Measurements from ENCODE around the gene NME9. TPM values are rescaled to one million over a fixed set of nuclear protein-coding genes. Genes with fewer than 3 reads are reported as not detected.

The NME9 gene
- total RNA-seq, 4 donors from 2014 or later = 0.47 to 0.54 TPM; not detected in 2

DNA sequence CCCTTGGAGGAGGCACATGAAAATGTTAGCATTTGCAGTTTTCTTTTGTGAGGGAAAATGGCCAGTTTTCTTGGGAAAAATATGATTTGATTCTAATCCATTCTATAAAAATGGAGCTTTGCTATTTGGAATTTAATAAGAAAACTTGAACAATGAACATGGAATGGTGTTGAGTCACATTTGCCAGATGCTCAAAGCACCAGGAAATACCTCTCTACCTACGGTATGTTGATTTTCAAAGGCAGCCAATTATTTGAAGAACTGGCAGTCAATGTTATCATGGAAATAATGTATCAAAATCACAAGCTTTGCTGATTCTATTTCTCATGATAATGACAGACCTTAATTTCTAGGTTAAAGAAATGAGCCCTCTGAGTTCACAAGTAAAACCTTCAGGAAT is 14.9 kb downstream of the NME9 start:
- no peaks in the 10 kb centered on the region for H3K4me1 ChIP-seq
- 29 to 38% methylated on average over 1 of the region's 1 CpG for WGBS, 2 donors (ENCODE audit: low coverage in 1 of 2)

DNA sequence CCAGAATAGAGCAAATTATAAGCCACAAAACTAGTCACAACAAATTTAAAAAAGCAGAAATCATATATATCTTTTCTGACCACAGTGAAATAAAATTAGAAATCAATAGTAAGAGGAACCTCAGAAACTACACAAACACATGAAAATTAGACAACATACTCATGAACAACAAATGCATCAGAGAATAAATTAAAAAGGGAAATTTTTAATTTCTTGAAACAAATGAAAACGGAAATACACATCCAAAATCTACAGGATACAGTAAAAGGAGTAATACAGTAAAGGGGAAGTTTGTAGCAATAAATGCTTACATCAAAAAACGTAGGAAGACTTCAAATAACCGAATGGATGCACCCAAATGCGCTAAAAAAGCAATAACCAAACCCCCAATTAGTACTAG is 19.2 kb downstream of the NME9 start:
- Histone ChIP-seq H3K27me3 (no peaks in the 10 kb centered on the region), H3K9me3 (peaks cover 0 to 25% (median 0%) of the 10 kb centered on the region in 3 donors), H3K4me1 (no peaks in the 10 kb centered on the region), H3K36me3 (no peaks in the 10 kb centered on the region), H3K27ac (no peak overlapping the region), H3K4me3 (no peak overlapping the region)
- WGBS, 2 donors (ENCODE audit: low coverage in 1 of 2) = 73 to 80% methylated on average over 2 to 4 of the region's 4 CpGs
- TF ChIP-seq POLR2A (IDR thresholded peaks at IDR 0.05) (no peak), EP300 (IDR thresholded peaks at IDR 0.05) (no peak), POLR2AphosphoS5 (IDR thresholded peaks at IDR 0.05) (no peak)
- TF ChIP-seq, protein P1, sequence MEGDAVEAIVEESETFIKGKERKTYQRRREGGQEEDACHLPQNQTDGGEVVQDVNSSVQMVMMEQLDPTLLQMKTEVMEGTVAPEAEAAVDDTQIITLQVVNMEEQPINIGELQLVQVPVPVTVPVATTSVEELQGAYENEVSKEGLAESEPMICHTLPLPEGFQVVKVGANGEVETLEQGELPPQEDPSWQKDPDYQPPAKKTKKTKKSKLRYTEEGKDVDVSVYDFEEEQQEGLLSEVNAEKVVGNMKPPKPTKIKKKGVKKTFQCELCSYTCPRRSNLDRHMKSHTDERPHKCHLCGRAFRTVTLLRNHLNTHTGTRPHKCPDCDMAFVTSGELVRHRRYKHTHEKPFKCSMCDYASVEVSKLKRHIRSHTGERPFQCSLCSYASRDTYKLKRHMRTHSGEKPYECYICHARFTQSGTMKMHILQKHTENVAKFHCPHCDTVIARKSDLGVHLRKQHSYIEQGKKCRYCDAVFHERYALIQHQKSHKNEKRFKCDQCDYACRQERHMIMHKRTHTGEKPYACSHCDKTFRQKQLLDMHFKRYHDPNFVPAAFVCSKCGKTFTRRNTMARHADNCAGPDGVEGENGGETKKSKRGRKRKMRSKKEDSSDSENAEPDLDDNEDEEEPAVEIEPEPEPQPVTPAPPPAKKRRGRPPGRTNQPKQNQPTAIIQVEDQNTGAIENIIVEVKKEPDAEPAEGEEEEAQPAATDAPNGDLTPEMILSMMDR (IDR thresholded peaks at IDR 0.05) = no peak
- ATAC-seq = no peak

More for the DNA sequence above, 14.9 kb downstream of the NME9 start:
- no peak overlapping the region for H3K27ac ChIP-seq
- ATAC-seq = no peak
- no peaks in the 10 kb centered on the region for H3K36me3 ChIP-seq
- H3K27me3 ChIP-seq = no peaks in the 10 kb centered on the region
- H3K4me3 ChIP-seq = no peak overlapping the region
- H3K9me3 ChIP-seq = peaks cover 0 to 4% (median 0%) of the 10 kb centered on the region in 3 donors
- TF ChIP-seq POLR2A (IDR thresholded peaks at IDR 0.05) (no peak), POLR2AphosphoS5 (IDR thresholded peaks at IDR 0.05) (no peak), EP300 (IDR thresholded peaks at IDR 0.05) (no peak)
- TF ChIP-seq, protein P1 (IDR thresholded peaks at IDR 0.05) = no peak

DNA sequence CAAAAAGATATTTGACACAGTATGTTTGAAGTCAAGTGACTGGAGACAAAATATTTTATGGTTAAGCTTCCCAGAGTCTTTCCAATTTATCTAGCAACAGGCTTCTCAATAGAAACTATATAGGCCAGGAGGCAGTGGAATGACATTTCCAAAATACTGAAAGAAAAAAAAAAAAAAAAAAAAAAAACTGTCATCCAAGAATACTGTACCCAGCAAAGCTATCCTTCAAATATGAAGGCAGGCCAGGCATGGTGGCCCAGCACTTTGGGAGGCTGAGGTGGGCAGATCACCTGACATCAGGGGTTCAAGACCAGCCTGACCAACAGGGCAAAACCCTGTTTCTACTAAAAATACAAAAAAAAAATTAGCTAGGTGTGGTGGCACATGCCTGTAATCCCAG is 20.9 kb downstream of the NME9 start:
- H3K4me3 ChIP-seq = no peak overlapping the region

GRCh38 chr3:138307899-138308298 is 21.8 kb downstream of the NME9 start:
- no peak for ATAC-seq
- Histone ChIP-seq H3K27me3 (no peaks in the 10 kb centered on the region), H3K36me3 (no peaks in the 10 kb centered on the region), H3K27ac (no peak overlapping the region), H3K4me3 (no peak overlapping the region), H3K9me3 (peaks cover 0 to 25% (median 0%) of the 10 kb centered on the region in 3 donors), H3K4me1 (no peaks in the 10 kb centered on the region)
- WGBS, 2 donors (ENCODE audit: low coverage in 1 of 2) = 81 to 88% methylated on average over 2 to 5 of the region's 5 CpGs
- no peak for TF ChIP-seq POLR2A (IDR thresholded peaks at IDR 0.05)
- TF ChIP-seq POLR2AphosphoS5 (IDR thresholded peaks at IDR 0.05) = no peak
- TF ChIP-seq EP300 (IDR thresholded peaks at IDR 0.05) = no peak
- TF ChIP-seq, protein P1 (IDR thresholded peaks at IDR 0.05) = no peak

More for the DNA sequence above, 20.9 kb downstream of the NME9 start:
- TF ChIP-seq, protein P1 (IDR thresholded peaks at IDR 0.05) = no peak
- TF ChIP-seq EP300 (IDR thresholded peaks at IDR 0.05) (no peak), POLR2A (IDR thresholded peaks at IDR 0.05) (no peak), POLR2AphosphoS5 (IDR thresholded peaks at IDR 0.05) (no peak)
- Histone ChIP-seq H3K4me1 (no peaks in the 10 kb centered on the region), H3K9me3 (peaks cover 0 to 25% (median 0%) of the 10 kb centered on the region in 3 donors), H3K27me3 (no peaks in the 10 kb centered on the region), H3K27ac (no peak overlapping the region), H3K36me3 (no peaks in the 10 kb centered on the region)
- no peak for ATAC-seq

GRCh38 chr3:138303474-138303873 is 26.2 kb downstream of the NME9 start:
- H3K4me1 ChIP-seq = no peaks in the 10 kb centered on the region
- H3K9me3 ChIP-seq = peaks cover 0 to 8% (median 0%) of the 10 kb centered on the region in 3 donors
- no peaks in the 10 kb centered on the region for H3K27me3 ChIP-seq
- peaks cover 0 to 11% of the 10 kb centered on the region in 2 donors for H3K36me3 ChIP-seq
- no peak for ATAC-seq
- WGBS, 2 donors (ENCODE audit: low coverage in 1 of 2) = 79 to 83% methylated on average over 4 to 6 of the region's 6 CpGs
- no peak for TF ChIP-seq POLR2AphosphoS5 (IDR thresholded peaks at IDR 0.05)
- no peak for TF ChIP-seq POLR2A (IDR thresholded peaks at IDR 0.05)
- TF ChIP-seq, protein P1 (IDR thresholded peaks at IDR 0.05) = no peak
- no peak for TF ChIP-seq EP300 (IDR thresholded peaks at IDR 0.05)
- H3K4me3 ChIP-seq = no peak overlapping the region
- H3K27ac ChIP-seq = no peak overlapping the region
